NCI-H2081 (cell line): ENCODE results near the gene DTX4.

ENCODE experiments used
- DNase-seq, 2 experiments: peaks; one replicate each; lab custom pipeline; 2025; lab: John Stamatoyannopoulos, UW

The DTX4 gene

DNA sequence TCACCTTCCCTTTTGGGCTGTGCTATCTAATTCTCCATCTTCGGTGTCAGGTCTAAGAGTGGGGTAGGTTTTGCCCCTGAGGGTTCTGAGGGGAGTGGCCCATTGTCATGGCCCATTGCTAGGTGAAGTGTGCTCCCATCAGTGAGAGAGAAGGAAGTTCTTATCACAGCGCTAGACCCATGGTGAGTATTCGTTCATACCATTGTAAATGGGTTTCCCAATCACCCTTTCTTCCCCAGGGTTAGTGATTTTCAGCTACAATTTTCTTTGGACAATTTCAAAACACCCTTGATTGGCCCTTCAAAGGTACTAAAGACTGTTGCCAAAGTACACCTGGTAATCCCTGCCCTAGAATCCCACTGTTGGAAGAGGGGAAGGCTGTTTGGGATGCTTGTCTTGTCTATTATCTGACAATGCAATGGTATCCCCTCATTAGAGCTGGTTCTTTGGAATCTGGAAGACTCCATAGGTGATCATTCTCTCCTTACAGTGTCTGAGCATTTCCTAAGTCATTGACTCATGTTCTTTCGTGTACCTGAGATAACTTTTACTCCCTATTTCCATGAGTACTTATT is 20.6 kb downstream of the DTX4 start:
- no peak for DNase-seq

DNA sequence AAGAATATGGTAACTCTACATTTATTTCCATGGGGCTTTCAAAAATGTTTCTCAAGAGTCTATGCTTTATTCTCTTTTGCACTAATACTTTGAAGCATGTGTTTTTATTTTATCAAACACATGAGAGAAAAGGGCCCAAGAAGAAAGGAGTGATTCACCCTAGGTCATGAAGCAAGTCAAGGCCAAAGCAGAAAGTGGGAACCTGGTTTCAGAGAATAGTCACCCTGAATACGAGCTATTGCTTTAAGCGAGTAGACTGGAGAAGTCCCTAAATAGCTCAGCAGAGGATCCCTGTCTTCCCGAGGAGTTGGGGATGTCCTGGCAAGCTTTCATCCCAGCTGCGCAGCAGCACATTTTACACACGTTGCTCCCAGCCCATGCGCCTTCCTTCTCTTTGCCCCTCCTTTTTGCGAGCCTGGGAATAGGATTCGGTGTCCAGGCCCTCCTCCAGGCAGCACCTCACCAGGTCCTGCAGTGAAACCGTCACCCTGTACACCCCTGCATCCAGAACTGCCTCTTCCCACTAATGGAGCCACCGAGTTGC is 21.7 kb downstream of the DTX4 start:
- DNase-seq, result no peak

DNA sequence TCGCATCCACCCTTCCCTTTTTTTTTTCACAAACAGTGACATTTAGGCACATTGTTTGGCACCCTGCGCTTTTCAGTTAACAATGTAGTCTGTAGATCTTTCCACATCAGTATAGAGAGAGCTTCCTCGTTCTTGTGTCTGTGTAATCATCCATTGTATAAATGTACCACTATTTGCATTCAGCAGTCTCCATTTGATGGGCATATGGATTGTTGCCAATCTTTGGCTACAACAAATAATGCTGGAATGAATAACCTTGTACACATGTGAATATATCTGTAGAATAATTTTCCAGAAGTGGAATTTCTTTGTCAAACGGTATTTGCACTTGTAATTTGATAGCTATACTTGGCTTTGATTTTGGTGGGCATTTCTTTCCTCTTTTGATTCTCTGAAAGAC is 23.7 kb downstream of the DTX4 start:
- no peak for DNase-seq

DNA sequence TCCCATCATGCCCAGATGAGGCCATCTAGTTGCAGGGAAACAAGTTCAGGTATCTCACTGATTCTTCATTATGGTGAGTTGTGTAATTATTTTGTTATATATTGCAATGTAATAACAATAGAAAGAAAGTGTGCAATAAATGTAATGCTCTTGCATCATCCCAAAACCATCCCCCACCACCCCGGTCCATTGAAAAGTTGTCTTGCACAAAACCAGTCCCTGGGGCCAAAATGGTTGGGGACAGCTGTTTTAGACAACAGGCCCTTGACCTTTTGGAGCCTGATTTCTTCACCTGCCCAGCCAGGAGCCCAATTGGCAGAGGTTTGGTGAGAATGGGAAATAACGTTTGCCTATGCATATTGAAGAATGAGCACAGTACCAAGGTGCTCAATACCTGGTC is 24.8 kb downstream of the DTX4 start:
- DNase-seq, result no peak

DNA sequence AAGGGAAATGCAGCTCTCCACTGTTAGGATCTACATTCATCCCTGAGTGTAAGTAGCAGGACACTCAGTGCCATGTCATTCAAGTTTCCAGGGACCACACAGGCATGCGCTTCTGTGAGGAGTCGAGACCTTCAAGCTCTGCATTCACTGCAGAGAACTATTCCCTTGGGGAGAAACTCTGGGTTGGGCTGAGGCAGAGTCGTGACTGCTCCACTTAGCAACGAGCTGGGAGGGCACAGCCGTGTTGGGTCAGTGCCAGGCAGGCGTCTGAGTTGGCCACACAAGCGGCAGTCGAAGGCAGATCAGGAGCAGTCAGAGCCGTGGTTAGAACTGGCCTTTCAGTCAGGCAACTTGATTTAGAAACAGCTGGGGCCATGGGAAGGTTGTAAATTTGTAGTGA is 26.1 kb downstream of the DTX4 start:
- DNase-seq, result no peak

DNA sequence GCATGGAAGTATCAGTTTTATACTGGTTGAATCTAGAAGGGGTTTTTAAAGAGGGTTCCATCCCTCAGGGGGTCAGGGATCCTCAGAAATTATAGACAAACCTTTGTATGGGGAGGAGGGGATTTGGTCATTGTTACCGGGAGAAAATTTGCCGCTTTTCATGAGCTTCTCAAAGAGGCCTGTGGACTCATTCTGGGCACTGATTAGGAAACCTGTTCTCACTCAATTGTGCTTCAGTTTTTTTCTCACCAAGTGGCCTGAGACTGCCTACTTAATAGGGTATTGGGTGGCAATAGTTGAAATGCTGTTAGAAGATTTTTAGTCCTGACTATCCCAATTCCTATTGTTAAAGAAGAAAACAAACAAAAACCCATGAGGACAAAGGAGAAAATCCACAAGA is 26.8 kb downstream of the DTX4 start:
- no peak for DNase-seq

DNA sequence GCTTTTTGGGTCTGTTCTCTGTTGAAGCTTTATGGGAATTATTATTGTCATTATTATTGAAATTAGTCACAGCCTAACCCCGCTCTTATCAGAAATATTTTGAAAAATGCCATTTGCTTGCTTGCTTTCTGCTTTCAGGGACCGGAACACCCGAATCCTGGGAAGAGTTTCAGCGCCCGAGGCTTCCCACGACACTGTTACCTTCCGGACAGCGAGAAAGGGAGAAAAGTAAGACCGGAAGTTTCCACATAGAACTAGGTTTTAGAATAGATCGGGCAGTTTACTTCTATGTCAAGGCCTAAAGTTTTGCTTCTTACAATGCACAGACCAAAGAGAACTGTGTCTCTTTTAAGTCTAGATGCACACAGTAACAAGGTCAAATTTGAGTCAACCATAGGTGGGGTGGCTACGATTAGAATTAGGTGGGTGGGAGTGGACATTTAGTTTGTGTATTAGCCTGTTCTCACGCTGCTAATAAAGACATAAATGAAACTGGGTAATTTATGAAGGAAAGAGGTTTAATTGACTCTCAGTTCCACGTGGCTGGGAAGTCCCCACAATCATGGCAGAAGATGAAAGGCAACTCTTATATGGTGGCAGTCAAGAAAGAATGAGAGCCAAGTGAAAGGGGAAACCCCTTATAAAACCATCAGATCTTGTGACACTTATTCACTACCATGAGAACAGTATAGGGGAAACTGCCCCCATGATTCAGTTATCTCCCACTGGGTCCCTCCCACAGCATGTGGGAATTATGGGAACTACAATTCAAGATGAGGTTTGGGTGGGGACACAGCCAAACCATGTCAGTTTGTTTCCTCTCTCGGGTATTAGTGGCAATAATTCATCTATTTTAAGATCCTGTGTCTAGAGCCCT is 27.9 kb downstream of the DTX4 start:
- no peak for DNase-seq

DNA sequence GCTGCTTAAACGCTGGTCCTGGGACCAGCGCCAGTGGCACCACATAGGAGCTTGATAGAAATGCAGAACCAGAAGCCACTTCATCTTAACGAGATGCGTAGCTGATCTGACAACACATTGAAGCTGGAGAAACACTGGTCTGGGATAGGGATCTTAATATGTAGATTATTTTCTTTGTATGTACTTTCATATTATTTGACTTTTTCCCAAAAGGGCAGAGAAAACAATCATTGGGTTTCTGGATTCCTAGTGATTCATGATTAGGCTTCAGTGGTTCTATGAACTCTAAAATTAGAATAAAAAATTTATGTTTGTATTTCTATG is 28.5 kb downstream of the DTX4 start:
- no peak for DNase-seq

DNA sequence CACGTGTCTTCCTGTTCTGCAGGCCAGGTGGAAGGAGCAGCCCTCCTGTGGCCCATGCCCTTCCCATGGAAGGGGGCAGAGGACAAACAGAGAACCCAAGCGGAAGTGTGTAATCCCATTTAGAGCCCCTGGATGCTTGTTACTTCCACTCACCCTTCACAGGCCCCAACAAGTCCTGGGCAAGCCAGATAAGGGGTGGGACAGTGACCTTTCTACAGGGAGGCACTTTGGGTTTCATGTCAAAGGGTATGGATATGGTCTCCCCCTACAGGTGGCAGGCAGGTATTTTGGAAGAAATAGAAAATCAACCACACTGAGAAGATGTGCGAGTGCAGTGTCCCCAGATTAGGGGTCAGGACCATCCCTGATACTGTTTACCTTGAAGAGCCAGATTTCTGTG is 29.4 kb downstream of the DTX4 start:
- DNase-seq, result no peak

DNA sequence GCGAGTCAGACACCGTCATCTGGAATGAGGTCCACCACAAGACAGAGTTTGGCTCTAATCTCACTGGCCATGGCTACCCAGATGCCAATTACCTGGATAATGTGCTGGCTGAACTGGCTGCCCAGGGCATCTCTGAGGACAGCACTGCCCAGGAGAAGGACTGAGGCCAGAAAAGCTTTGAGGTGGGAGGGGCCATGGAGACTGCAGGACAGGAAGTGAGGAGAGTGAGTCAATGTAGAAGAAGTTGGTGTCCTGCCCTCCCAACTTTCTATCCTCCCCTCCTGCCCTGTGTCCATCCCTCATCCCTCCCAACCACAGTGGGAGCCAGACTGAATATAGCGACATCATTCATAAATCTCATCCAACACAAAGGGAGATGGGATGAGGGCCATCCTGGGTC is 32.8 kb downstream of the DTX4 start:
- no peak for DNase-seq

DNA sequence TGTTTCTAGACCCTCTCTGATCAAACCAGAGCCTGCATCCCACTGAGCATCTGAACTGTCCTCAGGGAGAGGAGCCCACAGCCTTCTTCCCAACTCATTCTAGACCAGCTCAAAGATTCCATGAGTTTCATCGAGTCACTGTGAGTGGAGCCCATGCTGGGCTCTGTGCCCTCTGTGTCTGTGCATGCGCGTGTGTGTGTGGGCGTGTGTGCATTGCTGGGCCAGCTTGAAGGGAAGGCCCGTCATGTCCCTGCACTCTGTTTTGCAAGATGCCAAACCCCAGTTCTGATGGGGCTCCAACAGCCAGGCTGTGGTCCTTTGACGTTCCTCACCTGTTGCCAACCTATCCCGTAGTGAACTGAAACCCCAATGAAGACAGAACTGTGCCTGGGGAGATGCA is 33.7 kb downstream of the DTX4 start:
- DNase-seq, result no peak

DNA sequence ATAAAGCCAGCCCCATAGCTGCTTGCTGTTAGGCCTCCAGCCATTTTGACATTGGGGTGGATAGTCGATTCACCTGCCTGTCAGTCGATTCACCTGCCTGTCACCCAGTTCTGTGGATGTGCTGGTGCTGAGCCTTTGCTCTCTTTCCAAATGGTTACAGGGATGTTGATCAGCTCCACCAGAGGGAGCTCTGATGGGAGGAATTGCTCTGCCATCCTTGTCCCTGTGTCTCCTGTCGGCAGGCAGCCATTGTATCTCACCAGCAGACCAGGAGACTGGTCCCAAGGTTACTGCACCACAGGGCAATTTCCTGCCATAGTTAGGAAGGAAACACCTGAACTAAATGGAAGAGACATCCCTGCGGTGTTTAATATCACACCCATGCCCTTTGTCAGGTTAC is 34.7 kb downstream of the DTX4 start:
- DNase-seq, result peak in 1 of 2 experiments; percentile 32

DNA sequence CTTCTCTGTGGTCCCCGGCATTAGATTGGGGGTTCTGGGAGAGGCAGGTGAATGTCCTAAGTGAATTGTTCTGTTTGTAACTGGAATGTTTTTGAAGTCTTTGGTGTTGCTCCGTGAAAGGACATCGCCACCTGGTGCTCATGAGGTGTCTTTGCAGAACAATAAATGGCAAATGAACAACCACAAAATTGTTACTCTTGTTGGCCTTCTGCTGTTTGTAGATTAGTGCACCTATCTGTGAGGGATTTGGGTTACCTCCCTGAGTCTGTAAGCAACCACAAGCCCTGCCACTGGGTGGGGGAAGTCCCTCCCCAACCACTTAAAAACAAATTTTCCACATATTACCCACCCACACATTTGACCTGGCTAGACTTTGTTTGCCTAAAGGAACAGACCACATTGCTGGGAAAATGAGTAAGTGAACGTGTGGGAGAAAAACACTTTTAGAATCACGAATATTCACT is 36.1 kb downstream of the DTX4 start:
- DNase-seq, result peak in 1 of 2 experiments; percentile 24

DNA sequence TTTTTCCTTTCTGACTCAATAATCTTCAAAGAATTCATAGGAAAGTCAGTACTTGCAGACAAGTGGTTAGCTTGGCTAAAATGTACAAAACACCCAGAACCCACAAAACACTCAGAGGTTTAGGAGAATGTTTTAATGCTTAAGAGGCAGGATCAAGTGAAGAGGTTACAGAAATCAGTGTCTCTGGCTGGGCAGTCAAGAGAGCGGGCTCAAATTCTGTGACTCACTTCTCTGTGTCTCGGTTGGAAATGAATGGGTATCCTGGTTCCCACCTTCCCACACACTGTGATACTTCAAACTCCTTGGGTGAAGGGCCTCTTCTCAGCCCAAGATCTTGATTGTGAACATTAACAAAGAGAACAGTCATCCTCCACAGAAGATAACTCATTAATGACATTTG is 37.0 kb downstream of the DTX4 start:
- DNase-seq, result no peak

DNA sequence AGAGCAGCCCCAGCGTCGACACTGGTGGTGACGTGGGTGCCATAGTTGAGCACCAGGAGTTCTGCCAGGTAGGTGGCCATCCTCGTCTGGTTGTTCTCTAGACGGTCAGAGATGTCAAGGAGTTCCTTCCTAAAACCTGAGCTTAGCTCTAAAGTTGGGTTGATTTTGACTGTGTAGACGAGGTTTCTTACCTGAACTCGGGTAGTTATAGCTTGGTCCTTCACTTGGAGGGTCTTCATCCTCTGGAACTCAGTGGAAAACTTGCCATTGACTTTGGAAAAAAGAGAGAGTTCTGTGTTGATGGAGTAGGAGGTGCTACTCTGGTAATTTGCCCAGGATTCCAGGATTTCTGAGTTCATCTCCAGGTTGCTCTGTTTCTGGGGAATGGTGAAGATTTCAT is 40.3 kb downstream of the DTX4 start:
- DNase-seq, result no peak

DNA sequence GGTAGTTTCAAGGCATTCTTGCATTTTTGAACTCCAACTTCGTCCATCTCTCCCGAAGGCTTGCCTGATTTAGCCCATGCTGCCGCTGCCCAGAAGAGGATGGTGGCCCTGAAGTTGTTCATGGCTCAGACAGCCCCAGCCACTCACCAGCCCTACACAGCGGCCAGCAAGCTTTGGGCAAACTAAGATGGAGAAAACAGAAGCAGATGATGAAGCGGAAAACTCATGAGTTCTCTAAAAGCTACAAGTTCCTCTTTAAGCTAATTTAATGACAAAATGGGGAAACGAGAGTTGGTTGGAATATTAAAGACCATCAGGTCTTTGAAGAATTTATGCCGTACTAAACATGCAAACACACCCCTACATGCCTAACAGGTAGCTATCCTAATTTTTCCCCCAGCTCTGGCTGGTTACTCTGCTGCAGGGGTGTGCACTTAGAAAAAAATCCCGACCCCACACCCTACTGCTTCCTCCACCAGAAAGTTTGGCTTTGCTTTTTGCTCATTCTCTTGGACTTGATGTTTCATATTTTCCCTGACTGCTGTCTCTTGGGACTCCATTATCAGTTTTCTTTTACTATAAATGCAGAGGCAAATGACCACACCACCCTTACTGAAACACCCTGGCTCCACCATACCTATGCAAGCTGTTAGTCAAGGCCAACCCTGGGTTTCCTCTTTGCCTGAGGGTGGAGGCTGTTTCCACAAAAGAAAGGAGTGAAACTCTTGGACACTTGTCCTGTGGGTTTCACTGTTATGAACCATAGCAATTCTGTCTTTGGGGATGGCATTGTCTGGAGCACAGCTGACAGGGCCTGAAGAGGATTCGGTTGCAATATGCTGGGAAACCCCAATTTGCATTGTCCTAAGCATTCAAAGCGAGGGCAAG is 41.1 kb downstream of the DTX4 start, which contains the start of gene MPEG1:
MPEG1 (minus strand) TSS at position 184 of the 888 bp plus-strand sequence; CDS start at position 122, 62 bp downstream.
- DNase-seq, result no peak

DNA sequence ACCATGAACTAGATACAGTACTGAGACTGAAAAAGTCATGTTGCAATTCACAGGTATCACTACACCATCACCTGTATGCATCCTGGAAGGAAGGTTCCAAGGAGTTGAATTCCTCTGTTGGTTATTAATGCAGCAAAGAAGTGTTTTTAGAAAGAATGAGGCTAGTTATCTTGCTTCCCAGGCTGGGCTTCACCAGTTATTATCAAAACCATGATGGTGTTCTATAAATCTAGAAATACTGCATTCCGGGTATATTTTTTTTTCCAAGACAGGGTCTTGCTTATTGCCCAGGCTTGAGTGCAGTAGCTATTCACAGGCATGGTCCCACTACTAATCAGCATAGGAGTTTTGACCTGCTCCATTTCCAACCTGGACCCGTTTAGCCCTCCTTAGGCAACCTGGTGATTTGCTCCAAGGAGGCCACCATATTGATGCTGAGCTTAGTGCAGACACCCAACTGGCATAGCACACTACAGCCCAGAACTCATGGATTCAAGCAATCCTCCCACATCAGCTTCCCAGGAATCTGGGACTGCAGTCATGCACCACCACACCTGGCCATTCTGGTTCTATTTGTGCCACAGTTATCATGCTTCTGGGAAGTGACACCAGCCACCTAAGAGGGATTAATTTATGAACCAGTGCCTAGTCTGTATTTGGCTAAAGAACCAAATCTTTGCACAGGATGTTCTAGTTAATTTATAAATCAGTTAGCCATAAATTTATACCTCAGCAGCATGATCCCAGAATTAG is 42.4 kb downstream of the DTX4 start:
- DNase-seq, result no peak

DNA sequence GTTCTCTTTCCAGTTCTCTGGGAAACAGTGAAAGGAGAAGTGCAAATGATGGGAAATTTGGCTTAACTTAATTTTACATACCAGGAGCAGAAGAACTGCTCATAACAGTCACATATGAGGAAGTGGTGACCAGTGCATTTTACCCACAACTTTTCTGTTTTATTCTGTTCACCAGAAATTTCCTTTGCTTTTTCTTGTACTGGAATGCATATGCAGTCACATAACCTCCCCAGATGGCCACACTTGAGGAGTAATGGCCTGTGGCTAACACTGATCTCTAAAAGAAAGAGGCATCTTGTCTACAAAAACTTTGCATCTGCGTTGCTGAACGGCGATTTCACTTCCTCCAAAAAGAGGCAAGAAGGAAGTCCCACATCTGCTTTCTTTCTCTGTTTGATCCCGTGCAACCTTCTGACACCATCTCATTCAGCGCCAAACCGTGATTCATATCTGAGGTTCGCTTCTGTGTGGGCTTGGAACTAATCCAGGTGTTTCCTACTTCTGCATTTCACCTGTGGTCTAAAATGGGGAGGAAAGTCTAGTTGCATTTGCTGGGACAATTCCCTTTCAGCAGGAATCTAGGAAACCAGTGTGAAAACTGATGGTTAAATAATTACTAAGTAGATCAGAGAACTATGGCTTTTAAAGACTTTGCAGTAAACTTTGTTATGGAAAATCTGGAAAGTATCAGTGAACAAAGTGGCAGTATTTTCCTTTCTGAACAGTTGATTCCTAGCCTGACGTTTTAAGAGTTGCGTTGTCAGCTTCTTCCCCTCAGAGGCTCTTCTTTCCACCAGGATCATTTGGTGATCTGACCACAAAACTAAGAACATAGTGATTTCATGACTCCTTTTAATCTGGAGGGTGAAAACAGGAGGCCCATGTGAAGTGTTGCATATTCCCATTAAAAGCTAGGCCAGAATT is 45.0 kb downstream of the DTX4 start:
- no peak for DNase-seq

DNA sequence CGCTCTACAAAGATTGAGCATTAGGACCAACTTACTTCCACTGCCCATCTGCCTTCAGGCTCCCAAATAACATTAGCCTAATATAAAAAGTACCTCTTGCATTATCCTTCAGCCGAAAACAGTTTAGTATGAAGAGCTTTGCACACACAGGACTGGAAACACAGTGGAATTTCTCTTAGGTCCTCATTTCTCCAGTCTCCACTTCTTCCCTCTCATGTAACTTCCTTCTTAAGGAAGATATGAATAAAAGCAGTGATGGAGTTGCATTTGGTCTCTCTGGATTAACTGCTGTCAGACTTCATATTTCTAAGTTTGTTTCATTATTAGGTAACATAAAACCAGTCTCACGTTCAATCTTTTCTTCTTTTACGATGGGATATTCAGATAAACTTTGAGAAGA is 46.4 kb downstream of the DTX4 start:
- no peak for DNase-seq

DNA sequence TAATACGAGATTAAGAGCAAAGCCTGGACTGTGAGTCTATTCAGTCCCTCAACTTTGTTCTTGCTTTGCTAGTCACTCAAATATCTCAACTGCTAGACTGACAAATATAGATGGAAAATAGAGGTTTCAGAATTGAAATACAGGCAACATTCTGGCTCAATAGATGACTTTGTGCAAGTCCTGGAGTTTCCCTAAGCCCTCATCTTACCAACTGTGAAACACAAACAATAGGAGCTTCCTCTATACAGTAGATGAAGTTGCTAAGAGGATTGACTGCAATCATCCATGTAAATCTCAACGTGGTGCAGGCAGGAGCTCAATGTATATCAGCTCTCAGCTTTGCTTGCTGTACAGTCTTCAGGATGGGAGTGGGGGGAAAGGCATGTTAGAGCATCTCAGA is 47.0 kb downstream of the DTX4 start:
- no peak for DNase-seq

DNA sequence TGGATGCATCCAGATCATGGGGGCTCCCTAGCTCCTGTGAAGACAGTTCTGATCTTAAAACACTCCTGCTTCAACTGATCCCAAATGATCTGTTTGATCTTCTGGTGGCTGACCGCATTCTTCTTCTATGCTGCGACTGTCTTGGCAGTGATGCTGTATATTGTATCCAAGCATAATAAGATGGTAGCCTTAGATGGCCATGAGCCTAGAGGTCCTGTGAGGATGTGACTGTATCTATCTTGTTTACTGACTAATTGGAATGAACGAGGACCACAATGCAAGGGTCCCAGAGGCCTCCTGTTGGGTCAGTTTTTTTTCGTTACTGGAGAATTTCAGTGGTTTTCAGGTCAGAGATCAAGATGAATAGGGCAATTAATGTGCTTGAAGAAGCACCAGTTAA is 47.9 kb downstream of the DTX4 start:
- no peak for DNase-seq
